Body of pancreas (tissue), 4 donors: ENCODE measurements around the gene ZNF20. TPM values are rescaled to one million over a fixed set of nuclear protein-coding genes. Genes with fewer than 3 reads are reported as not detected.

Source experiments
- ATAC-seq: fragments of 150-250 bp; one replicate; pipeline ENCODE4 v1.9.1; 2016
- DNase-seq, 4 donors: peaks; one replicate each; pipeline ENCODE4 v3.0.0-alpha.2; 2019
- H3K27ac ChIP-seq, 4 donors: fragments of 200-600 bp; sonication (generic); 1 replicate in 3 of 4; 2 replicates in 1 of 4; pipeline versions ENCODE4 v1.5.1 to v1.6.1; 2016 to 2019; ENCODE audit warnings: mild to moderate bottlenecking in 1 of 4, mixed read lengths in 1 of 4, moderate library complexity in 1 of 4
- H3K27me3 ChIP-seq, 2 donors: fragments of 200-600 bp; sonication (generic); one replicate each; pipeline ENCODE4 v1.6.0; 2016; ENCODE audit warnings: mild to moderate bottlenecking in 1 of 2
- H3K36me3 ChIP-seq, 2 donors: fragments of 200-600 bp; sonication (generic); replicated peaks in 1 of 2; 2 replicates each; pipeline ENCODE4 v1.5.1; 2016; ENCODE audit warnings: low read depth in 2 of 2; ENCODE audit not compliant: insufficient read depth in 1 of 2
- H3K4me1 ChIP-seq: fragments of 200-600 bp; sonication (generic); one replicate; pipeline ENCODE4 v1.6.0; 2016
- H3K4me3 ChIP-seq, 2 donors: fragments of 200-600 bp; sonication (generic); 1 replicate in 1 of 2; 2 replicates in 1 of 2; pipeline ENCODE4 v1.5.1; 2016 to 2019
- H3K9me3 ChIP-seq, 3 donors: fragments of 200-600 bp; sonication (generic); 1 replicate in 2 of 3; 2 replicates in 1 of 3; pipeline ENCODE4 v1.5.1; 2016
- CTCF ChIP-seq, 7 experiments: fragments of 450-650 bp in 4 of 7; fragments of 200-600 bp in 3 of 7; sonication (generic) in 3 of 7; IDR thresholded peaks; one replicate each; pipeline ENCODE4 v1.5.1; 2016 to 2019; ENCODE audit warnings: antibody characterized with exemption in 7 of 7
- POLR2A ChIP-seq, 3 donors: fragments of 450-650 bp; IDR thresholded peaks; one replicate each; pipeline ENCODE4 v1.6.1; 2016; ENCODE audit warnings: antibody characterized with exemption in 3 of 3, mild to moderate bottlenecking in 2 of 3
- WGBS, 2 donors: methylation state at CpG; one replicate each; pipeline ENCODE4 v1.1.5; 2017; 5-methylcytosine and 5-hydroxymethylcytosine counted together
- intact Hi-C: fragments of 100-400 bp; cut with DNase I; formaldehyde crosslinking; loops from one replicate; pipeline ENCODE4 v1.15.1; 2023
- total RNA-seq, 2 donors: library from RNA; depleted of rRNA; stranded (reverse); fragments of >200 nt; gene quantifications; one replicate each; pipeline ENCODE4 v1.1.0, GENCODE V29; 2016

The ZNF20 gene
- total RNA-seq: 1 to 10 TPM in 1 of 2 donors, under 1 TPM in 1; 0.66 to 4.9 TPM

DNA sequence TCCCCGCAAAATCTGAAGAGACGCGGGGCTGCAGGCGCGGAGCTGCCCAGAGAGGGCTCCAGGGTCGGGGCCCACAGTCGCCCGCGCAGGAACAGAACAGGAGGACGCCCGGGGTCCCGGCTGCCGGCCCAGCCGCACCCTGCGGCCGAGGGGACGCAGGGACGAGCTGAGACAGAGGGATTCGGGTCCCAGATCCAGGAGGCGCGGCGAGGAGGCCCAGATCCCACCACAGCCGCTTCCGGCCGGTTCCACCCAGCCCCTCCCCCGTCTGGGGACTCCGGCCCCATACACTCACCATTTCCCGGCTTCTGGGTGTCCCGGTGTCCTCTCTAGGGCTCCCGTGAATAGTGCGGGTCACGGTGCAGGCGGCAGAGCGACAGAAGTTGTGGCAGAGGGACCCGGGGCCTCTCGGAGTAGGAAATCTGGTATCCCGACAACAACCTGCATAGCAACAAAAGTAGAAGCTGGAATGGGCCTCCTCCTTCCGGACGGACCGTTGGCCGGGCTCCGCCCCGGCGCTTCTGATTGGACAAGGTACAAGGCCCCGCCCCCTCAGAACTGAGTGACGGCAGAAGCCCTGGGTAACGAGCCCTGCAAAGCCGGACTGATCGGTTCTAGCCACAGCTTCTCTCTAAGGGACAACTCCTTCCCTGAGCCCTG lies at the start of gene ZNF20:
Gene ZNF20 (minus strand): TSS at position 466 of the 660 bp plus-strand sequence. CDS start 168 bp downstream, at position 298.
- Histone ChIP-seq H3K4me3 (peak within 1 kb of the TSS; percentile 76 to 83), H3K36me3 (no peaks in the 10 kb centered on the region), H3K27me3 (no peaks in the 10 kb centered on the region), H3K9me3 (no peaks in the 10 kb centered on the region), H3K27ac (peak within 1 kb of the TSS; percentile 66 to 84 (median 76)), H3K4me1 (peaks cover 20% of the 10 kb centered on the region)
- intact Hi-C loops: loop anchor here (5.0 to 10.0 kb wide), 2 partner anchors 83 to 255 kb away; partner anchors contain the start of gene ZNF69
- peak; percentile 99 for ATAC-seq
- TF ChIP-seq POLR2A (IDR thresholded peaks at IDR 0.05) (peak in 2 of 3 donors; percentile 60 to 74), CTCF (IDR thresholded peaks at IDR 0.05) (no peak)
- 0 to 1% methylated on average over 22 to 49 of the region's 49 CpGs for WGBS, 2 donors
- DNase-seq: peak; percentile 98 to 99 (median 98)

DNA sequence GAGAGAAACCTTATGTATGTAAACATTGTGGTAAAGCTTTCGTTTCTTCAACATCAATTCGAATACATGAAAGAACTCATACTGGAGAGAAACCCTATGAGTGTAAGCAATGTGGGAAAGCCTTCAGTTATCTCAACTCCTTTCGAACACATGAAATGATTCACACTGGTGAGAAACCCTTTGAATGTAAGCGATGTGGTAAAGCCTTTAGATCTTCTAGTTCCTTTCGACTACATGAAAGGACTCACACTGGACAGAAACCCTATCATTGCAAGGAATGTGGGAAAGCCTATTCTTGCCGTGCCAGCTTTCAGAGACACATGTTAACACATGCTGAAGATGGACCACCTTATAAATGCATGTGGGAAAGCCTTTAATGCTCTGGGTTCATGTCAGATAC lies 47.5 kb upstream of the ZNF20 start:
- Histone ChIP-seq H3K27ac (no peak overlapping the region), H3K36me3 (peaks cover 21 to 29% of the 10 kb centered on the region in 2 donors), H3K9me3 (peaks cover 0 to 31% (median 0%) of the 10 kb centered on the region in 3 donors), H3K4me3 (no peak overlapping the region), H3K4me1 (no peaks in the 10 kb centered on the region), H3K27me3 (no peaks in the 10 kb centered on the region)
- 94 to 95% methylated on average over 6 of the region's 6 CpGs for WGBS, 2 donors
- intact Hi-C loops: no loop called here
- ATAC-seq: no peak
- no peak for DNase-seq
- TF ChIP-seq POLR2A (IDR thresholded peaks at IDR 0.05) (no peak), CTCF (IDR thresholded peaks at IDR 0.05) (no peak)

- Histone ChIP-seq H3K4me1 (no peaks in the 10 kb centered on the region), H3K27ac (no peak overlapping the region), H3K4me3 (no peak overlapping the region), H3K27me3 (no peaks in the 10 kb centered on the region), H3K9me3 (peaks cover 0 to 3% (median 0%) of the 10 kb centered on the region in 3 donors), H3K36me3 (no peaks in the 10 kb centered on the region)
- intact Hi-C loops: no loop called here
- whole genome bisulfite sequencing, 2 donors: 97 to 98% methylated on average over 3 of the region's 3 CpGs
- ATAC-seq (no peak), DNase-seq (no peak)
- TF ChIP-seq CTCF (IDR thresholded peaks at IDR 0.05) (no peak), POLR2A (IDR thresholded peaks at IDR 0.05) (no peak)
These were observed 40.2 kb upstream of the ZNF20 start for GRCh38 chr19:12180377-12180776.

- TF ChIP-seq POLR2A (IDR thresholded peaks at IDR 0.05): no peak
- no peak for TF ChIP-seq CTCF (IDR thresholded peaks at IDR 0.05)
- ATAC-seq (no peak), DNase-seq (no peak)
- Histone ChIP-seq H3K9me3 (no peaks in the 10 kb centered on the region), H3K27ac (no peak overlapping the region), H3K4me1 (peaks cover 30% of the 10 kb centered on the region), H3K27me3 (no peaks in the 10 kb centered on the region), H3K4me3 (no peak overlapping the region), H3K36me3 (peaks cover 0 to 2% of the 10 kb centered on the region in 2 donors)
- intact Hi-C loops: no loop called here
- WGBS, 2 donors: 87 to 89% methylated on average over 1 of the region's 1 CpG
These were observed 26.5 kb upstream of the ZNF20 start for GRCh38 chr19:12166626-12167025.

- intact Hi-C loops: no loop called here
- Histone ChIP-seq H3K27me3 (no peaks in the 10 kb centered on the region), H3K36me3 (no peaks in the 10 kb centered on the region), H3K4me1 (peaks cover 30% of the 10 kb centered on the region), H3K4me3 (no peak overlapping the region), H3K27ac (peak overlapping the region in 3 of 4 donors; percentile 84 to 93 (median 92)), H3K9me3 (no peaks in the 10 kb centered on the region)
- DNase-seq (no peak), ATAC-seq (no peak)
- TF ChIP-seq CTCF (IDR thresholded peaks at IDR 0.05): no peak
- TF ChIP-seq POLR2A (IDR thresholded peaks at IDR 0.05): no peak
- 8 to 15% methylated on average over 2 of the region's 2 CpGs for WGBS, 2 donors
These were observed 23.7 kb upstream of the ZNF20 start for GRCh38 chr19:12163826-12164225.
